C4-2B (cell line): ENCODE results near the gene SCG5.

Source experiments
- ZFX ChIP-seq: fragments of 450-650 bp; IDR thresholded peaks from 2 replicates; pipeline ENCODE4 v1.6.1; 2017
- TF ChIP-seq, protein P1 (sequence below): fragments of 450-650 bp; conservative IDR thresholded peaks from 2 replicates; pipeline ENCODE4 v1.5.1; 2017; ENCODE audit warnings: mild to moderate bottlenecking

DNA sequence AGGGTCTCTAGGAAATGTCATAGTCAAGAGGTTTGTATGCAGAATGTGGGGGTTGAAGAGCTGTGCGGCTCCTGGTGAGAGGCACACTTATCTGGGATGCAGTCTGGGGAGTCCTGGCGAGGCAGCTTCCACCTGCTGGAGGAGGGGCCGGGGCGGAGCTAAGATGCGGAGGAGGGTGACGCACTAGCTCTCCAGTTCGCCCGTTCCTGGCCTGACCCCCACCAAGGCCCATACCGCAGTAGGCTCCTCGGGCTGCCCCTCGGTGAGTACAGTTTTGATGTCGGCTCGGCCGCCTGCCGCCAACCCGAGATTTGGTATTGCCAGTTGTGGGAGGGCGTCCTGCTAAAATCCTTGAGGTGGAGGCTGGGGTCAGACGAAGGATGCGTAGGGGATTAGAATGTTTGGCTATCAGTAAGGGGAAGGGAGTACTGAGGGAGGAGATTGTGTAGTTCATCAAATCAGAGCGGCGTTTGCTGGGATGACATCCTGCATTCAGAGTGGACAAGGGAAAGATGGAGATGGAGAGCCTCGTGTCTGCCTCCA is at the start of gene SCG5:
- TF ChIP-seq, protein P1, sequence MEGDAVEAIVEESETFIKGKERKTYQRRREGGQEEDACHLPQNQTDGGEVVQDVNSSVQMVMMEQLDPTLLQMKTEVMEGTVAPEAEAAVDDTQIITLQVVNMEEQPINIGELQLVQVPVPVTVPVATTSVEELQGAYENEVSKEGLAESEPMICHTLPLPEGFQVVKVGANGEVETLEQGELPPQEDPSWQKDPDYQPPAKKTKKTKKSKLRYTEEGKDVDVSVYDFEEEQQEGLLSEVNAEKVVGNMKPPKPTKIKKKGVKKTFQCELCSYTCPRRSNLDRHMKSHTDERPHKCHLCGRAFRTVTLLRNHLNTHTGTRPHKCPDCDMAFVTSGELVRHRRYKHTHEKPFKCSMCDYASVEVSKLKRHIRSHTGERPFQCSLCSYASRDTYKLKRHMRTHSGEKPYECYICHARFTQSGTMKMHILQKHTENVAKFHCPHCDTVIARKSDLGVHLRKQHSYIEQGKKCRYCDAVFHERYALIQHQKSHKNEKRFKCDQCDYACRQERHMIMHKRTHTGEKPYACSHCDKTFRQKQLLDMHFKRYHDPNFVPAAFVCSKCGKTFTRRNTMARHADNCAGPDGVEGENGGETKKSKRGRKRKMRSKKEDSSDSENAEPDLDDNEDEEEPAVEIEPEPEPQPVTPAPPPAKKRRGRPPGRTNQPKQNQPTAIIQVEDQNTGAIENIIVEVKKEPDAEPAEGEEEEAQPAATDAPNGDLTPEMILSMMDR = no peak
- TF ChIP-seq ZFX = no peak
